Prostate gland (tissue), 2 donors: ENCODE measurements around the gene EP400.

Experiments
- POLR2A ChIP-seq: fragments of 450-650 bp; IDR thresholded peaks from one replicate; pipeline ENCODE4 v1.6.1; 2016; ENCODE audit warnings: antibody characterized with exemption, mild to moderate bottlenecking
- POLR2AphosphoS5 ChIP-seq: sonication (generic); formaldehyde crosslinking; IDR thresholded peaks from one replicate; pipeline ENCODE4 v1.6.1; 2017; ENCODE audit warnings: antibody characterized with exemption
- TF ChIP-seq, protein P1 (sequence below), 4 experiments: fragments of 200-600 bp in 2 of 4; fragments of 450-650 bp in 2 of 4; sonication (generic) in 2 of 4; IDR thresholded peaks; 1 replicate in 3 of 4; 2 replicates in 1 of 4; pipeline ENCODE4 v1.5.1; 2016 to 2019; ENCODE audit warnings: antibody characterized with exemption in 4 of 4, mild to moderate bottlenecking in 2 of 4, moderate library complexity in 2 of 4

GRCh38 chr12:132075026-132075713 lies 125.4 kb downstream of the EP400 start:
- TF ChIP-seq, protein P1, sequence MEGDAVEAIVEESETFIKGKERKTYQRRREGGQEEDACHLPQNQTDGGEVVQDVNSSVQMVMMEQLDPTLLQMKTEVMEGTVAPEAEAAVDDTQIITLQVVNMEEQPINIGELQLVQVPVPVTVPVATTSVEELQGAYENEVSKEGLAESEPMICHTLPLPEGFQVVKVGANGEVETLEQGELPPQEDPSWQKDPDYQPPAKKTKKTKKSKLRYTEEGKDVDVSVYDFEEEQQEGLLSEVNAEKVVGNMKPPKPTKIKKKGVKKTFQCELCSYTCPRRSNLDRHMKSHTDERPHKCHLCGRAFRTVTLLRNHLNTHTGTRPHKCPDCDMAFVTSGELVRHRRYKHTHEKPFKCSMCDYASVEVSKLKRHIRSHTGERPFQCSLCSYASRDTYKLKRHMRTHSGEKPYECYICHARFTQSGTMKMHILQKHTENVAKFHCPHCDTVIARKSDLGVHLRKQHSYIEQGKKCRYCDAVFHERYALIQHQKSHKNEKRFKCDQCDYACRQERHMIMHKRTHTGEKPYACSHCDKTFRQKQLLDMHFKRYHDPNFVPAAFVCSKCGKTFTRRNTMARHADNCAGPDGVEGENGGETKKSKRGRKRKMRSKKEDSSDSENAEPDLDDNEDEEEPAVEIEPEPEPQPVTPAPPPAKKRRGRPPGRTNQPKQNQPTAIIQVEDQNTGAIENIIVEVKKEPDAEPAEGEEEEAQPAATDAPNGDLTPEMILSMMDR (IDR thresholded peaks at IDR 0.05) = no peak
- TF ChIP-seq POLR2AphosphoS5 (no peak), POLR2A (no peak)
